Glutamatergic neuron (in vitro differentiated cells): ENCODE results near the gene TUSC2. TPM values are rescaled to one million over a fixed set of nuclear protein-coding genes. Genes with fewer than 3 reads are reported as not detected.

Experiments
- DNase-seq: peaks from one replicate; pipeline ENCODE4 v3.0.0; 2022
- H3K27ac Mint-ChIP-seq: one replicate; pipeline ENCODE4 v1.8.0; 2020; ENCODE audit warnings: mild to moderate bottlenecking, mixed read lengths, inconsistent platforms; ENCODE audit not compliant: unreplicated experiment
- H3K27me3 Mint-ChIP-seq: one replicate; pipeline ENCODE4 v1.8.0; 2020; ENCODE audit warnings: mild to moderate bottlenecking, moderate library complexity, mixed read lengths, inconsistent platforms; ENCODE audit not compliant: unreplicated experiment
- H3K36me3 Mint-ChIP-seq: one replicate; pipeline ENCODE4 v1.8.0; 2020; ENCODE audit warnings: mild to moderate bottlenecking, mixed read lengths, inconsistent platforms; ENCODE audit not compliant: unreplicated experiment
- H3K4me1 Mint-ChIP-seq: one replicate; pipeline ENCODE4 v1.8.0; 2020; ENCODE audit warnings: mild to moderate bottlenecking, low read depth, mixed read lengths, inconsistent platforms; ENCODE audit not compliant: unreplicated experiment
- H3K4me3 Mint-ChIP-seq: one replicate; pipeline ENCODE4 v1.8.0; 2020; ENCODE audit warnings: mild to moderate bottlenecking, mixed read lengths, inconsistent platforms; ENCODE audit not compliant: unreplicated experiment
- H3K9me3 Mint-ChIP-seq: one replicate; pipeline ENCODE4 v1.8.0; 2020; ENCODE audit warnings: mild to moderate bottlenecking, moderate library complexity, mixed read lengths, inconsistent platforms; ENCODE audit not compliant: unreplicated experiment
- CTCF ChIP-seq: fragments of 200-600 bp; sonication (generic); IDR thresholded peaks from one replicate; pipeline ENCODE4 v1.5.0; 2021; ENCODE audit not compliant: partially characterized antibody, unreplicated experiment
- total RNA-seq: library from RNA; stranded (reverse); fragmentation: NEBNext Ultra II Directional; extraction: Animal tissue kit (Norgen Biotek cat#: 25700); gene quantifications from one replicate; pipeline ENCODE4 v1.2.1, GENCODE V29; 2021; ENCODE audit not compliant: unreplicated experiment

The TUSC2 gene
- total RNA-seq, 1 donor from 2014 or later = 30.8 TPM

GRCh38 chr3:50299929-50300680 lies 27.9 kb downstream of the TUSC2 start:
- TF ChIP-seq CTCF = no peak
- Mint-ChIP-seq H3K4me3 (peak overlapping the region; percentile 93), H3K9me3 (peaks cover 6% of the 10 kb centered on the region), H3K4me1 (peaks cover 8% of the 10 kb centered on the region), H3K27ac (peak overlapping the region; percentile 91), H3K36me3 (no peaks in the 10 kb centered on the region), H3K27me3 (peaks cover 16% of the 10 kb centered on the region)
- no peak for DNase-seq

GRCh38 chr3:50299638-50299928 lies 28.4 kb downstream of the TUSC2 start:
- Mint-ChIP-seq H3K27ac (peak overlapping the region; percentile 91), H3K4me3 (peak overlapping the region; percentile 93), H3K27me3 (peaks cover 16% of the 10 kb centered on the region), H3K36me3 (no peaks in the 10 kb centered on the region), H3K4me1 (peaks cover 8% of the 10 kb centered on the region), H3K9me3 (peaks cover 3% of the 10 kb centered on the region)
- no peak for DNase-seq
- TF ChIP-seq CTCF = no peak

- H3K4me1 Mint-ChIP-seq = peaks cover 8% of the 10 kb centered on the region
- H3K27ac Mint-ChIP-seq = peak within 1 kb of the TSS; percentile 91
- H3K9me3 Mint-ChIP-seq = peaks cover 3% of the 10 kb centered on the region
- H3K27me3 Mint-ChIP-seq = peaks cover 16% of the 10 kb centered on the region
- H3K36me3 Mint-ChIP-seq = no peaks in the 10 kb centered on the region
- DNase-seq = peak; percentile 98
- peak within 1 kb of the TSS; percentile 93 for H3K4me3 Mint-ChIP-seq
- no peak for TF ChIP-seq CTCF
Measured at GRCh38 chr3:50298836-50299637, 29.0 kb downstream of the TUSC2 start, which contains the start of the genes HYAL3 and NAA80. Gene HYAL3, minus strand, starts transcription at chr3:50299405. Its CDS starts 3,803 bp downstream, at chr3:50295602. Gene NAA80, minus strand, starts transcription at chr3:50299405. Its CDS starts 1,942 bp downstream, at chr3:50297463.

GRCh38 chr3:50297896-50298725 lies 29.9 kb downstream of the TUSC2 start:
- Mint-ChIP-seq H3K36me3 (no peaks in the 10 kb centered on the region), H3K9me3 (peaks cover 3% of the 10 kb centered on the region), H3K27ac (no peak overlapping the region), H3K4me1 (peaks cover 8% of the 10 kb centered on the region), H3K4me3 (peak overlapping the region; percentile 93), H3K27me3 (peaks cover 16% of the 10 kb centered on the region)
- DNase-seq = no peak
- no peak for TF ChIP-seq CTCF
